ENCODE data around the gene MEGF8.

MEGF8 gene

GRCh38 chr19:42376177-42376555 is 50.7 kb downstream of the MEGF8 start:
- no peak for DNase-seq (ENCODE audit: low read depth)
- H3K4me3 ChIP-seq (ENCODE audit: control insufficient read depth, low read depth, low read length) = no peak overlapping the region
- TF ChIP-seq, protein P1, sequence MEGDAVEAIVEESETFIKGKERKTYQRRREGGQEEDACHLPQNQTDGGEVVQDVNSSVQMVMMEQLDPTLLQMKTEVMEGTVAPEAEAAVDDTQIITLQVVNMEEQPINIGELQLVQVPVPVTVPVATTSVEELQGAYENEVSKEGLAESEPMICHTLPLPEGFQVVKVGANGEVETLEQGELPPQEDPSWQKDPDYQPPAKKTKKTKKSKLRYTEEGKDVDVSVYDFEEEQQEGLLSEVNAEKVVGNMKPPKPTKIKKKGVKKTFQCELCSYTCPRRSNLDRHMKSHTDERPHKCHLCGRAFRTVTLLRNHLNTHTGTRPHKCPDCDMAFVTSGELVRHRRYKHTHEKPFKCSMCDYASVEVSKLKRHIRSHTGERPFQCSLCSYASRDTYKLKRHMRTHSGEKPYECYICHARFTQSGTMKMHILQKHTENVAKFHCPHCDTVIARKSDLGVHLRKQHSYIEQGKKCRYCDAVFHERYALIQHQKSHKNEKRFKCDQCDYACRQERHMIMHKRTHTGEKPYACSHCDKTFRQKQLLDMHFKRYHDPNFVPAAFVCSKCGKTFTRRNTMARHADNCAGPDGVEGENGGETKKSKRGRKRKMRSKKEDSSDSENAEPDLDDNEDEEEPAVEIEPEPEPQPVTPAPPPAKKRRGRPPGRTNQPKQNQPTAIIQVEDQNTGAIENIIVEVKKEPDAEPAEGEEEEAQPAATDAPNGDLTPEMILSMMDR (conservative IDR thresholded peaks at IDR 0.05; ENCODE audit: control insufficient read depth, insufficient read depth, low read depth, low read length) = no peak

GRCh38 chr19:42378225-42379215 is 53.1 kb downstream of the MEGF8 start:
- TF ChIP-seq, protein P1 (conservative IDR thresholded peaks at IDR 0.05; ENCODE audit: control insufficient read depth, insufficient read depth, low read depth, low read length) = no peak
- no peak overlapping the region for H3K4me3 ChIP-seq (ENCODE audit: control insufficient read depth, low read depth, low read length)
- DNase-seq (ENCODE audit: low read depth) = no peak

DNA sequence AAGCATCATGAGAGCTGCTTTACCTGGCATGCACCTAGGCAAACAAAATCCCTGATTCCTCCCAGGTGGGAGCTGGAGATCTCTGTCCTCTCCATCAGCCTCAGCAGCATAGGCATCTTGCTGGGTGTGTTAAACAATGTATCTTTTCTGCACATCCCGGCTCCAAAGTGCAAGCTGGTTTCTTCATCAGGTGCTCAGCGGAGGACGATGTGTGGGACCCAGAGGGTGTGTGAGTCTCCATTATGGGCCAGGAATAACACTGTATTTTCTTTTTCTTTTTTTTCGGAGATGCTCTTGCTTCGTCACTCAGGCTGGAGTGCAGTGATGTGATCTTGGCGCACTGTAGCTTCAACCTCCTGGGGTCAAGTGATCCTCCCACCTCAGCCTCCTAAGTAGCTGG is 54.7 kb downstream of the MEGF8 start:
- no peak overlapping the region for H3K4me3 ChIP-seq (ENCODE audit: control insufficient read depth, low read depth, low read length)
- TF ChIP-seq, protein P1 (conservative IDR thresholded peaks at IDR 0.05; ENCODE audit: control insufficient read depth, insufficient read depth, low read depth, low read length) = no peak
- DNase-seq (ENCODE audit: low read depth) = no peak

DNA sequence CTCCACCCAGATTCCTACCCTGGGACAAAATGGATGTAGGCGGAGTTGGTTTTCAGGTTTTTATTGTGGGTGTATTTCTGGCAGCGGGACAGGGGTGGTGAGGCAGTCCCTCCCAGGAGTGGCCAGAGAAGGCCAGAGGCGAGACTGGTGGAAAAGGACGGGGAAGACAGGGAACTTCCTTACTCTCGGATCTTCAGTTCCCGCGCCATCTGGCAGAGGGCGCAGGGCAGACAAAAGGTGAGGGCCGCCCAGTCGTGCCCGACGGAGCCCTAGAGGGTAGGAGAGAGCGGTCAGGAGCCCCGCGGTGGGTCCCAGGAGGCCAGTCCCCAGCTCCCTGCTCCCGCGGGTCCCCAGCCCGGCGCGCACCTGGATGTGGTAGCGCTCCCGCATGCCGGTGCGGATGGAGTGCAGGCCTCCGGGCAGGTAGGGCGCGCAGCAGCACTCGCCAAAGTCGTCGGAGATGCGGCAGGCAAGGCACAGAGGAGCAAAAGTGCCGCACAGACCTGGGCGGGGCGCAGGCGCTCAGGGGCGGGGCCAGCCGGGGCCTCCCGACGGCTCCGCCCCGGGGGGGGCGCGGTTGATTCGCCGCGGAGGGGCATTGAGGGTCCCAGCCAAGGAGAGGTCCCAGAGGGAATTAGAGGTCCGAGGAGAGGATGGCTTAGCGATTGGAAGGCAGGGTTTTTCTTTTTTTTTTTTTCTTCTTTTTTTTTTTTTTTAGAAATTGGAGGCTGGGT is 61.7 kb downstream of the MEGF8 start:
- DNase-seq (ENCODE audit: low read depth) = peak; percentile 45
- H3K4me3 ChIP-seq (ENCODE audit: control insufficient read depth, low read depth, low read length) = peak overlapping the region; percentile 35
- TF ChIP-seq, protein P1 (conservative IDR thresholded peaks at IDR 0.05; ENCODE audit: control insufficient read depth, insufficient read depth, low read depth, low read length) = peak; percentile 30

DNA sequence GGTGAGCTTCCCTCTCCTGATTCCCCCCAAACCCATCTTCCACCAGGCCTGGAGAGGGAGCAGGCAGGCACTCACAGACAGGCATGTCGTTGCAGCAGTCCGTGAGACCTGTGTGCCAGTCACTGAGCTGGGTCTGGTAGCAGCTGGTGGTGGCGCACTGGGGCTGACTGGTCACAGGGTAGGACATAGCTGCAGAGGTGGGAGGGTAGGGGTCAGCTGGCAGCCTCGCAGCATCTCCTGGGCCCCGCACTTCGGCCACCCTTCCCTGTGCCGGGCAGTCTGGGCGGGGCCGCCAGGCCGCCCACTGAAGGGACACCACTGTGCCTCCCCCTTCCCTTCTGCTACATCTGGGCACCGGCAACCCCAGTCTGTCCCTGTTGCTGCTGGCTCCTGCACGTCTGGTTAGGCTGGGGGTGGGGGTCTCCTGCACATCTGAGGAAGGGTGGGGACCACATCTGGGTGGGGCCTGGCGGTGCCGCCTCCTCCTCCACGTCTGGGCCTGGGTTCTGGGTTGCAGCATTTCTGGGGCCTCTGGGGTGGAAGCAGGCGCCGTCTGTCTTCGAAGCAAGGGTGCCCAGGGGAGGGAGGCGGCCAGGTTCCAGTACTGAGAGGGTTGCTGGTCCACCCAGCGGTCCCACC is 63.5 kb downstream of the MEGF8 start:
- TF ChIP-seq, protein P1 (conservative IDR thresholded peaks at IDR 0.05; ENCODE audit: control insufficient read depth, insufficient read depth, low read depth, low read length) = no peak
- H3K4me3 ChIP-seq (ENCODE audit: control insufficient read depth, low read depth, low read length) = no peak overlapping the region
- no peak for DNase-seq (ENCODE audit: low read depth)

GRCh38 chr19:42389899-42390298 is 64.5 kb downstream of the MEGF8 start, which contains the start of gene CNFN:
Gene CNFN, minus strand, starts transcription at chr19:42390297. Its CDS starts 1,260 bp downstream, at chr19:42389037.
- no peak within 1 kb of the TSS for H3K4me3 ChIP-seq (ENCODE audit: control insufficient read depth, low read depth, low read length)

More at GRCh38 chr19:42389899-42390298, 64.5 kb downstream of the MEGF8 start, which contains the start of gene CNFN:
- DNase-seq (ENCODE audit: low read depth) = no peak
- TF ChIP-seq, protein P1 (conservative IDR thresholded peaks at IDR 0.05; ENCODE audit: control insufficient read depth, insufficient read depth, low read depth, low read length) = no peak
